ENCODE measurements around the gene ZNF750.
A peak's percentile ranks its signal among the peaks of the same experiment; 100 is the strongest.

Gene ZNF750

DNA sequence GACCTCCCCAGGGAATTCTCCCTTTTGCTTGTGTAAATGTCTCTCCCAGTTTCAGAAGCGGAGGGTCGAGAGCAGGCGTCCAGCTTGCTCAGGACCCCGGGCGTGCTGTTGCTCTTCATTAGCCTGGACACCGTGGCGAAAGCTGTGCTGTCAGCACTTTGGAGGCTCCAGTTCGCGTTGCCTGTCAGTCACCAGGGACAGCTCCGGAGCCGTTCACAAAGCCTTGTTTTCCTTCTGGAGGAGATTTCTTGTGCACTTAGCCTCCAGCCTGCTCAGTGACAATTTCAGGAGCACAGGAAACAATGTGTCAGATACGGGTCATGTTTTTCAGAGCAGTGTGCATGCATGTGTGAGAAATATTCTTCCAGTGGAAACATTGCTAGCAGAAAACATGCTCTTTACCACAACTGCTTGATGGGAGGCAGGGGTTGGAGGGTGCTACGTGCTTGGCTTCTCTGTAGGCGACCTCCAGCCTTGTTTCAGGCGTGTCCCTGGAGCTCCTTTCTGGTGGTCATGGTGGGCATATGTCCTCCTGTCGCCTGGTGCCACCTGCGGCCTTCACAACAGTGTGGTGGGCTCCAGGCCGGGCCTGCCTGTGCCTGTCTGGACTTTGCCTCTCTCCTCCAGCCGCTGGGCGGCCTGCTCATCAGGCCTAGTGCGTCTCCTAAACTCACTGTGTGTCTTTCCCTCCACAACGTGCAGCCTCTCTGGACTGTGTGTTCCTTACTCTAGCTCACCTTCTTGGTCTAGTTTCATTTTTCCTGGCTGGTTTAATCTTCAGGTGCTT lies 29.0 kb downstream of the ZNF750 start:
- DNase-seq, result no peak

GRCh38 chr17:82808921-82809905 lies 30.6 kb downstream of the ZNF750 start:
- no peak for DNase-seq

DNA sequence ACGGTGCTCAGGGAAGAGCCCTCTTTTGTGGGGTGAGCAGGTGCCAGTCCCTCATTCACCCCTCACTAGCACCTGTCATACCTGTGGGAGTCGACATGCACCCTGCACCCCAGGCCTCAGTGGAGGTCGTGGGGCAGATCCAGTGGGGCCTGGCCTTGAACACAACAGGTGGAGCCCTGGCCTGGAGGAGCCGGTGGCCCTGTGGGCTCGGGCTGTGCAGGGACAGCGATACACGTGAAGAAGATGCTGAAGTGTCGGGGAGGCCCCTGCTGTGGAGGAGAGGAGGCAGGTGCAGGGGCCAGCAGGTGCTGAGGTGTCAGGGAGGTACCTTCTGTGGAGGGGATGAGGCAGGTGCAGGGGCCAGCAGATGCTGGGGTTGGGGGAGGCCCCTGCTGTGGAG lies 31.8 kb downstream of the ZNF750 start:
- DNase-seq, result no peak

GRCh38 chr17:82807562-82807961 lies 32.3 kb downstream of the ZNF750 start:
- no peak for DNase-seq

DNA sequence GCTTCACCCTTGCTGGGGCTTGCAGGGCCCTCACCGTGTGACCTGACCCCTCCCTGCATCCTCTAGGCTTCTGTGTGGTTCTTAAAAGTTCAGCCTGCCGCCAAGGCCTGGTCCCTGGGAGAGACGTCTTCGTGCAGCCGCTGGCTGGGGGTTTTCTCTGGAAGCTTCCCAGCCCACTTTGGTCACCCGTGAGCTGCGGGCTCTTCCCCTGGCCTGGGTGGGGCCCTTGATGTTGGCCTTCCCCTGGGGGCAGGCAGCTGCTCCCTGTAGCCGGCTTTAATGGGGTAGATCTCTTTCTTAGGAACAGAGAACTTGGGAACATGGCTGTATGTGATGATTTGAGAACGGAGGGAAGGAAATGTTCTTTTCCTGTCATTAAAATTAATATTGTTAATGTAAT lies 32.7 kb downstream of the ZNF750 start:
- no peak for DNase-seq

GRCh38 chr17:82806645-82807044 lies 33.2 kb downstream of the ZNF750 start:
- DNase-seq, result no peak

- no peak for DNase-seq
Measured at GRCh38 chr17:82805823-82806222, 34.0 kb downstream of the ZNF750 start.

DNA sequence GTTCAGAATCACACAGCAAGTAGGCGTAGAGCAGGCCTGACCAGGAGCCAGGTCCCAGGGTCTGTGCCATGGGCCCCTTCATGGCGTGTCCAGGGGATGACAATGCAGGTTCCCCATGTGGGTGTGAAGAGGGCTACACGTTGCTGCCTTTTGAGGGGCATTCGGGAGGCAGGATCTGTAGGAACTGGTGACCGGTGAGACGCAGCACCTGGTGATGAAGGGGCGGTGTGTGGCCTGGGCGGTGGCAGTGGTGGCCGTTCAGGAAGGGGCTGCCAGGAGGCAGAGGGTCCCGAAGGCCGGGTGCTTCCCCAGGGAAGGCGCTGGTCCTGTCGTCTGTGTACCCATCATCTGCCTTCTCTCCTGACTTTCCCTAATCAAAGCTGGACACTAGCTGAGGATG lies 34.6 kb downstream of the ZNF750 start:
- no peak for DNase-seq

- no peak for DNase-seq
Measured at GRCh38 chr17:82804442-82805191, 35.2 kb downstream of the ZNF750 start.

GRCh38 chr17:82803606-82804005 lies 36.2 kb downstream of the ZNF750 start:
- DNase-seq, result no peak

- DNase-seq, result no peak
Measured at GRCh38 chr17:82803185-82803584, 36.6 kb downstream of the ZNF750 start.

DNA sequence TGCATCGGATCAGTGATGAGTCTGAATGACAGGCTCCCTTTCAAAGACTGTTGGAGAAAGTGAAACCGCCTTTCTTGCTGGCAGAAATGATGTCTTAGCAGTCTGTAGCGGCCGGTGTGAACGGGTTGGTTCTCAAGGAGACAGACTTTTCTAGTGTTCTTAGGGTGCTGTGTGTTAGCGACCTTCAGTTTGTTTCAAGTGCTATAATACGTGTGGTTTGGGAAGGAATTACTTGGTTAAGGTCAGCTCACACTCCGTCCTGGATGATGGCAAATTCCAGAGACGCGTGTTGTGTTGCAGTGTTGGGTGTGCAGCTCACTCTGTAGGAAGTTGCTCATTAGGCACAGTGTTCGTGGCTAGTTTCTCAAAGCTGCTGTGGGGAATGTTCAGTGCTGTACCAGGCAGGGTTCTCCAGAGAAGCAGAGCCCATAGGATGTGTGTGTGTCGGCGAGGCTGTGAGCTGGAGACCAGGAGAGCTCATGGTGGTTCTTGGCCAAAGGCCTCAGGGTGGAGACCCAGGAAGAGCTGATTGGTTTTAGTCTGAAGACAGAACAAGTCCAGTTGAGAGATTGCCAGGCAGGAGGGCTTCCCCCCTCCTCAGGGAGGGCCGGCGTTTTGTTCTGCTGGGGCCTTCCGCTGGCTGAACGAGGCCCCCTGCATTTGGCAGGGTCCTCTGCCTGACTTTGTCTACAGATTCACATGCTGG lies 37.6 kb downstream of the ZNF750 start:
- DNase-seq, result no peak

DNA sequence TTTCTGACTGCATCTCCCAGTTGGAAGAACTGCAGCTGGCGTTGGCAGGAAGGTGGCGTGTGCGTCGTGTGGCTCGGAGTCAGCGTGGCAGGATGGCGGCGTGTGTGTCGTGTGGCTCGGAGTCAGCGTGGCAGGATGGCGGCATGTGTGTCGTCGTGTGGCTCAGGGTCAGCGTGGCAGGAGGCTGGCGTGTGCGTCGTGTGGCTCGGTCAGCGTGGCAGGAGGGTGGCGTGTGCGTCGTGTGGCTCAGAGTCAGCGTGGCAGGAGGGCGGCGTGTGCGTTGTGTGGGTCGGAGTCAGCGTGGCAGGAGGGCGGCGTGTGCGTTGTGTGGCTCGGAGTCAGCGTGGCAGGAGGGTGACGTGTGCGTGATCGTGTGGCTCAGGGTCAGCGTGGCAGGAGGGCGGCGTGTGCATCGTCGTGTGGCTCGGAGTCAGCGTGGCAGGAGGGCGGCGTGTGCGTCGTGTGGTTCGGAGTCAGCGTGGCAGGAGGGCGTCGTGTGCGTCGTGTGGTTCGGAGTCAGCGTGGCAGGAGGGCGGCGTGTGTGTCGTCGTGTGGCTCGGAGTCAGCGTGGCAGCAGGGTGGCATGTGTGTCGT lies 38.3 kb downstream of the ZNF750 start:
- no peak for DNase-seq

DNA sequence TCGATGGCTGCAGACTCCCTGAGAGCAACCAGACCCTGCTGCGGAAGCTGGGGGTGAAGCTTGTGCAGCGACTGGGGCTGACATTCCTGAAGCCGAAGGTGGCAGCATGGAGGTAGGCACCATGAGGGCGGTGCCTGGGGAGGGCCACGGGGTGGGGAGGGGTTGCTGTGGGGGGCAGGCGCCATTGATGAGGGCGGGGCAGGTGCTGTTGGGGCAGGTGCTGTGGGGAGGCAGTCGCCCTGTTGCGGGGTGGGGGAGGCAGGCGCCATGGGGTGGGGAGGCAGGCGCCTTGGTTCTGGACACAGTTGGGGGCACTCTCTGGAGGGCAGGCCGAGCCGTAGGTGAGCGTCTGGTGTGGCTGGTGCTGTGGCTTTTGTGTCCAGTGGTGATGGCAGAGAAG lies 38.9 kb downstream of the ZNF750 start:
- no peak for DNase-seq

GRCh38 chr17:82799591-82799990 lies 40.2 kb downstream of the ZNF750 start:
- no peak for DNase-seq

- no peak for DNase-seq
Measured at GRCh38 chr17:82798752-82799151, 41.1 kb downstream of the ZNF750 start.

GRCh38 chr17:82797061-82797460 lies 42.8 kb downstream of the ZNF750 start:
- no peak for DNase-seq

- no peak for DNase-seq
Measured at GRCh38 chr17:82795615-82796014, 44.2 kb downstream of the ZNF750 start.

- no peak for DNase-seq
Measured at GRCh38 chr17:82794781-82795482, 44.9 kb downstream of the ZNF750 start.

DNA sequence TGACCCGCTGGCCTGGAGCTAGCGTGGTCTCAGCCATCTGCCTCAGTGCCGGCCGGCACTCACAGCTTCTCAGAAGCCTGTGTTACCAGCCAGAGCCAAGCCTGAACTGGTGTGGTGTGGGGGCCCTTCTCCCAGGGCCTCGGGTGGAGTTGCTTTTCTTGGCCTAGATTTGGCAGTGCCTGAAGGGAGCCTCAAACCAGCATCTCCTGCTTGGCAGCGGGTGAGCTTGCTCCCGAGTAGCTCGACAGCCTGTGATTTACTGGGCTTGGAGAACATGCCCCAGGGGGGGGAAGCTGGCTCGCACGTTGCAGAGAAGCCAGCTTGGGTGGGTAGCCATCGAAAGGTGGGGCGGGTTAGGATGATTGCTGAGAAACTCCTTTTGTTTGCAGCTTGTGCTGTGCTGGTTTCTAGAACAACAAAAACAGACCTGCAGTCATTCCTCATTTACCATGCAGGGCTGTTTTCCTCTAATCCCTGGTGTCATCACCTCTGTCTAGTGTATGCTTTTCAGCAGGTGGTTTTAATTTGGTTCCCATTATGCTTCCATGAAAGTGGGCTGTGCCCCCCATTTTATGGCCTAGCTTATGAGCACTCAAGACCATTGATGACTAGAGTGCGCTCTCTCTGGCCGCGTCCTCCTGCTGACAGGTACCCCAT lies 45.7 kb downstream of the ZNF750 start:
- DNase-seq, result no peak

GRCh38 chr17:82791532-82791931 lies 48.3 kb downstream of the ZNF750 start:
- DNase-seq, result peak; percentile 91

All from islet precursor cell (in vitro differentiated cells).